ENCODE results near the gene FAM227A. TPM values are rescaled to one million over a fixed set of nuclear protein-coding genes. Genes with fewer than 3 reads are reported as not detected.

FAM227A gene
- total RNA-seq, 4 donors from 2014 or later, result 0.24 to 7.3 (median 0.73) TPM

DNA sequence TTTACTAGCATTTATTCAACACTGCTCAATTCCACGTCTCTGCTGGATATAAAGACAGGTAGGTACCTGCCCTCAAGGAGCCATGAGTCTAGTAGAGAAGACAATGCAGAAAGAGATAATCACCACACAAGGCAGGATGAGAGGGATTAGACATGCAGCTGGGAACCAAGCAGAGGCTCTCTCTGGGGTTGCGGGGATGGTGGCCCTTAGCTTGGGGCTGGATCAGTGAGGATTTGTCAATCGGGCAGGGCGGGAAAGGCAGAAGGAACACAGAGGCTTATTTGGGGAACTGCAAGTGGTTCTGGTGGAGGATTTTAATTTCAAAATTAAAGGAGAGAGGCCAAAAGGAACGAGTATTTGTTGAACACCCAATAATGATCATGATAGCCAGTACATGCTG, 77.7 kb downstream of the FAM227A start:
- TF ChIP-seq, protein P1, sequence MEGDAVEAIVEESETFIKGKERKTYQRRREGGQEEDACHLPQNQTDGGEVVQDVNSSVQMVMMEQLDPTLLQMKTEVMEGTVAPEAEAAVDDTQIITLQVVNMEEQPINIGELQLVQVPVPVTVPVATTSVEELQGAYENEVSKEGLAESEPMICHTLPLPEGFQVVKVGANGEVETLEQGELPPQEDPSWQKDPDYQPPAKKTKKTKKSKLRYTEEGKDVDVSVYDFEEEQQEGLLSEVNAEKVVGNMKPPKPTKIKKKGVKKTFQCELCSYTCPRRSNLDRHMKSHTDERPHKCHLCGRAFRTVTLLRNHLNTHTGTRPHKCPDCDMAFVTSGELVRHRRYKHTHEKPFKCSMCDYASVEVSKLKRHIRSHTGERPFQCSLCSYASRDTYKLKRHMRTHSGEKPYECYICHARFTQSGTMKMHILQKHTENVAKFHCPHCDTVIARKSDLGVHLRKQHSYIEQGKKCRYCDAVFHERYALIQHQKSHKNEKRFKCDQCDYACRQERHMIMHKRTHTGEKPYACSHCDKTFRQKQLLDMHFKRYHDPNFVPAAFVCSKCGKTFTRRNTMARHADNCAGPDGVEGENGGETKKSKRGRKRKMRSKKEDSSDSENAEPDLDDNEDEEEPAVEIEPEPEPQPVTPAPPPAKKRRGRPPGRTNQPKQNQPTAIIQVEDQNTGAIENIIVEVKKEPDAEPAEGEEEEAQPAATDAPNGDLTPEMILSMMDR (IDR thresholded peaks at IDR 0.05), result no peak
- DNase-seq (ENCODE audit: low spot score), result no peak
- no peak for ATAC-seq (ENCODE audit: low FRiP score)

DNA sequence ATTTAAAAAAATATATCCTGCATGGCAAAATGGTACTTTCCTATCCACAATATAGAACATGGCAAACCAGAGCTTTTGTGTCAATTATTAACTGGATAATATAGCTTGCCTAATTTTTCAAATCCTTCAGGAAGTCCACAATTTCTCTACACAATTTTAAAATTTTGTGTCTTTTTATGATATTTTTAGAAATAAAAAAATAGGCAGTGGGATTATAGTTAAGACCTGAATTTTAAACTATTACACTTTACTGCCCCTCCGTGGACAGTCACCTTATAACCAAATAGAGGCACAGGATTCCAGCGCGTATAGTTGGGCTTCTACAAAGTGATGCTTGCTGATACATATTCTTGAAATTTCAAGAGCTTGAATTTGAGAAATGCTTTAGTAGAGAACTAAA, 84.1 kb downstream of the FAM227A start:
- DNase-seq (ENCODE audit: low spot score) (no peak), ATAC-seq (ENCODE audit: low FRiP score) (no peak)
- TF ChIP-seq, protein P1 (IDR thresholded peaks at IDR 0.05), result no peak

DNA sequence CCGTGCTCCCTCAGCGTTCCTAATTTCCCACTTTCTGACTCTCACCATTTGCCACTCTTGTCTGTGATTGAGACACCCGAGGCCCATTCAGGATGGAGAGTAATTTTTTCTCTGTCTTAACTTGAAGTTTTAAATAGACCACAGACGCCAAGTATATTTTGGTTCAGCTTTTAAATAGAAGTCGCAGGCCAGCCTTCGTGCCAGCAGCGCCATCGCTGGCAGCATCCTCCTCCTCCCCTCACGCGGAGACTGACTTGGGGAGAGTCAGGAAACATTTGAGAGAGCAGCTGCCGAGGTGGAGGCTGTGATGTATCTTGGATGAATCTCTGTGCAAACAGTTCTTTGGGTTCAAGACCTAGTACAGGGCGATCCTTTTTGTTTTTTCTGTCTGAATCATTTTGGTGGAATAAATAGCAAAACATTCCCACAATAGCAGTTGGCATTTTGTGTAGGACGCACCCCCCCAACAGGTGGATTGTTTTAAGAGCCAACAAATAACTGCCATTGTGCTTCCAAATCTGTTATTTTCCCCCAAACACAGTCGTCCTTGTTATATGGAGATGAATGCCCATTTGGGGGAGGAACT, 85.3 kb downstream of the FAM227A start:
- TF ChIP-seq, protein P1 (IDR thresholded peaks at IDR 0.05), result no peak
- ATAC-seq (ENCODE audit: low FRiP score), result peak; percentile 3
- no peak for DNase-seq (ENCODE audit: low spot score)

DNA sequence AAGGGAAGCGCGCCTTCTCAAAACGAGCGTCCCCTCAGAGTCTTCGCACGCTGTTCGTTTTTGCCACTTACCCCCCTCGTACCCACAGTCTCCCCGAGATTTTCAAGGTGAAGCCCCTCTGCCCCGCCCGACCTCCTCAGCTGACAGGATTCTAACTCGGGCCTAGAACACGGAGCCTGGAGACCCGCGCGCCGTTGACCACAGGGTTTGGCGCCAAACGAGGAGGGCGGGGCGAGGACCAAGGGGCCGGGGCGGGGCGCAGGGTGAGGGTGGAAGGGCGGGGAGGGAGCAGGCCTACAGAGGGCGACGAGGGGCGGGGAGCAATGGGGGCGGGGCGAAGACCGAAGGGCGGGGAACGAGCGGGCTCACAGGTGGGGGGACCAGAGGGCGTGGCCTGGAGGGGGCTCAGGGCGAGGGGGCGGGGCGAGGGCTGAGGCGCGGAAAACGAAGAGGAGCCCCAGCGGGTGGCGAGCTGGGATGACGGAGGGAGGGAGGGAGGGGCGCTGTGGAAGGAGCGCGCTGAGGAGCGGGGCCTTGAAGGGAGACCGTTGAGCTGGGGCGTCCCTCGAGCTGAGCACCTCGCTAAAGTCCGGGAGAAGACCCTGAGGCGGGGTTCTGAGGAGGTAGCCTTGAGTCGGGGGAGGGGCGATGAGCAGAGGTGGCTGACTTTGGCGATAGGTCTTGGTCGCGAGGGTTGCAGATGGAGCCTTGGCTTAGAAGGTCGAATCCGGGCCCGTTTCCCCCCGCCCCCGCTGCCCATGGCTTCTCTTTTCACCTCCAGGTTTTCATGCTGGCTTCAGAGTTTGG, 86.0 kb downstream of the FAM227A start, which contains the start of gene DMC1:
Gene DMC1 (minus strand): TSS at position 212 of the 807 bp plus-strand sequence. CDS start 1,927 bp downstream, outside the sequence.
- ATAC-seq (ENCODE audit: low FRiP score), result peak; percentile 95
- peak; percentile 78 for DNase-seq (ENCODE audit: low spot score)
- TF ChIP-seq, protein P1 (IDR thresholded peaks at IDR 0.05), result no peak

DNA sequence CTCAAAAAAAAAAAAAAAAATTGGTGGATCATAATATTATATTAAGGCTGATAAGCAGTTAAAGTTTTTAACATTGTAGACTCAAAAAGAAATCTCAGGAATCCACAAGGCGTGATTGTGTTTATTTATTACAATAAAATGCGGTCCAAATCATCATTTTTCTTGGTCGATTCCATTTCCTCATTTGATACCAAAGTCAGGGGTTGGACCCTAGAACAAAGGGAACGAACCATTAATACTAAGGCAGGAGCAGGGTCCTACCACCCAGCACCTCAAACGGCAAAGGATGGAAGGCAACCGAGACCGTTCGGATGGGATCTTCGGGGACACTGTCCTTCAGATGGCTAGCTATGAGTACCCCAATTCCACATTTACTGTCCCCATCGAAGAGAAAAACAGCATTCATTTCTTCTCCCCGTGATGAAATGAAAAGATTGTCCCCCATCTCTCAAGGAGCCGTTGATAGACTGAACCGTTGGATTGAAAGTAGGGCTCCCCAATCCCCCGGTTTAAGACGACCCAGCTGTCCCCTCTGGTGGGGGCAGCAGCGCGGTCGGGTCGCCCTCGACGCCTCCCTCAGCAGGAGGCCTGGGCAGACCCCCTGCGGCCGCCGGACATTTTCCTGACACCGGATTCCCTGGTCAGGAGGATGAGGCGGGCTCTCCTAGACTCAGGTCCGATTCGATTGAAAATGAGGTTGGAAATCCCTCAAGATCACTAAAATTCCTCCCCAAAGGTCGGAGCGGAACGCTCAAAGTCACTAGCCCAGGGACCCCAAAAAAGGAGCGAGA, 86.8 kb downstream of the FAM227A start:
- DNase-seq (ENCODE audit: low spot score) (no peak), ATAC-seq (ENCODE audit: low FRiP score) (no peak)
- TF ChIP-seq, protein P1 (IDR thresholded peaks at IDR 0.05), result no peak

DNA sequence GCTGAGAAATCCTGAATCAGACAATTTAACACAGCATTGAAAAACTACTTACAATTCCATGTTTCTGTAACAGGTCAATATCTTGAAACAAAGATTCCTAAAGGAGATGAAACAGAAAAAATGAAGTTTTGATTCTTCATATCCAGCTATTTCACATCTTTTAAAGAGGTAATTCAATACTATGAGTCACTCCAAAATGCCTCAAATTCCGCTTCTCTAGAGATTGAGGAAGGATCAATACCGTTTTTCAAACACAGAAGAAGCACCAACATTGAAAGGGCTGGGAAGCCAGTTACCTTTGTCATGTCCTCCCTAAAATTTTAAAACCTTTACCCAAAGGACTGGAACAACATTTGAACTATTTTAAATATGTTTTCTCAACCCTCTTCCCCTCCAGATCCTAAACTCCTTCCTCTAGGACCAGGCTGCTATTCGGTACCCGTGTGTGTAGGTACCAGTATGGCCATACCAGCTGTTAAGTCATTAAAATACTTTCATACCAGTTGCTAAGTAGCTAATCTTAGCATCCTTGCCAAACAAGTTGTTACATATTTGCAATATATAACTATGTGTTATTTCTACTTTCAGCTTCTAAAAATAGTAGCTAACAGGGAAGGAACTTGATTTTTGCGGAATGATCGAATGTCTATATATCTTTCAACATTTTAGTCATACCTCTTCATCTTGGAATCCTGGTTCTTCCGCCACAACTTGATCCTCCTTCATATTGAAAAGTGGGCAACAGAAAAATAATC, 88.5 kb downstream of the FAM227A start:
- DNase-seq (ENCODE audit: low spot score), result no peak
- no peak for ATAC-seq (ENCODE audit: low FRiP score)
- TF ChIP-seq, protein P1 (IDR thresholded peaks at IDR 0.05), result no peak

Data from omental fat pad (tissue), 4 donors.